Neural progenitor cell (in vitro differentiated cells): ENCODE data around the gene TLCD5.

Experiments used
- CTCF ChIP-seq: fragments of 200-600 bp; sonication (generic); IDR thresholded peaks from 2 replicates; pipeline ENCODE4 v1.5.1; 2017; ENCODE audit warnings: antibody characterized with exemption, mild to moderate bottlenecking
- EZH2 ChIP-seq: fragments of 200-600 bp; sonication (generic); IDR thresholded peaks from 2 replicates; pipeline ENCODE4 v1.6.1; 2017; ENCODE audit warnings: antibody characterized with exemption, mild to moderate bottlenecking, moderate library complexity
- EZH2phosphoT487 ChIP-seq: fragments of 200-600 bp; sonication (generic); IDR thresholded peaks from 2 replicates; pipeline ENCODE4 v1.6.1; 2017; ENCODE audit warnings: antibody characterized with exemption

DNA sequence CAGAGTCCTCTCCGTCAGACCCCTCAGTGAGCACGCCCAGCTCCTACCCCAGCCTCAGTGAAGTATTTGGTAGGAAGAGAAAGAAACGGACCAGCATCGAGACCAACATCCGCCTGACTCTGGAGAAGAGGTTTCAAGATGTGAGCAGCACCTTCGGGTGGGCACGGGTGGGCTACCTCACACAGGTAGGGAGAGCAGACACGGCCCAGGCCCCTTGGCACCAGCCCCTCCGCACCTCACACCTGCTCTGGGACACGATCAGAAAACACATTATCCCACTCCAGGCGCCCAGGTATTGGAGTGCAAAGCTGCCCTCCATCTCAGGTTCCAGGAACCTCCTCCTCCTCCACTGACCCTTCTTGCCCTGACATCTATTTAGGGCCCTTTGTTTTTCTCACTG is 17.6 kb upstream of the TLCD5 start:
- TF ChIP-seq EZH2 = no peak
- TF ChIP-seq CTCF = no peak
- no peak for TF ChIP-seq EZH2phosphoT487
